K562 (cell line): ENCODE measurements around the gene ACHE. TPM values are rescaled to one million over a fixed set of nuclear protein-coding genes. Genes with fewer than 3 reads are reported as not detected.

Source experiments
- ARID3B ChIP-seq: fragments of 250-450 bp; sonication (Bioruptor Pico); IDR thresholded peaks from 2 replicates; pipeline ENCODE4 v1.4.0; 2020; ENCODE audit warnings: borderline replicate concordance
- ATF7 ChIP-seq: fragments of 450-650 bp; IDR thresholded peaks from 2 replicates; pipeline ENCODE4 v1.7.1; 2014; ENCODE audit warnings: mild to moderate bottlenecking, moderate library complexity
- ELF1 ChIP-seq: fragments of 200-800 bp; sonication (Bioruptor generic); IDR thresholded peaks from 2 replicates; pipeline ENCODE4 v1.6.1; 2016; ENCODE audit warnings: missing genetic modification characterization, missing compliant biosample characterization
- FOXJ2 ChIP-seq: fragments of 200-800 bp; sonication (Bioruptor generic); IDR thresholded peaks from 2 replicates; pipeline ENCODE4 v1.6.1; 2016; ENCODE audit warnings: missing genetic modification characterization, missing compliant biosample characterization
- FOXP4 ChIP-seq: sonication (generic); formaldehyde crosslinking; IDR thresholded peaks from 2 replicates; pipeline ENCODE4 v1.8.0; 2022; ENCODE audit warnings: mild to moderate bottlenecking, missing genetic modification reagents, borderline replicate concordance
- KLF10 ChIP-seq: fragments of 250-450 bp; sonication (Bioruptor Pico); IDR thresholded peaks from 2 replicates; pipeline ENCODE4 v1.6.1; 2021; ENCODE audit warnings: matching md5 sums
- MCM5 ChIP-seq: fragments of 450-650 bp; IDR thresholded peaks from 2 replicates; pipeline ENCODE4 v1.6.1; 2016; ENCODE audit warnings: low read depth
- MECOM ChIP-seq: fragments of 250-450 bp; sonication (Bioruptor Pico); IDR thresholded peaks from 2 replicates; pipeline ENCODE4 v1.8.0; 2022; ENCODE audit warnings: inconsistent platforms
- PHB ChIP-seq: fragments of 250-450 bp; sonication (Bioruptor Pico); IDR thresholded peaks from 2 replicates; pipeline ENCODE4 v1.5.0; 2021
- PML ChIP-seq: IDR thresholded peaks from 2 replicates; pipeline ENCODE4 v1.6.1; 2012; ENCODE audit warnings: low read length, inconsistent platforms
- POLR2B ChIP-seq: fragments of 450-650 bp; IDR thresholded peaks from 2 replicates; pipeline ENCODE4 v1.6.1; 2018; ENCODE audit warnings: low read depth; ENCODE audit not compliant: partially characterized antibody
- POU5F1 ChIP-seq: fragments of 150-350 bp; IDR thresholded peaks from 2 replicates; pipeline ENCODE4 v1.6.1; 2014; ENCODE audit warnings: borderline replicate concordance, low read length, low read depth, mild to moderate bottlenecking; ENCODE audit not compliant: partially characterized antibody
- PTBP1 ChIP-seq: fragments of 200-400 bp; formaldehyde crosslinking; IDR thresholded peaks from 2 replicates; pipeline ENCODE4 v1.6.1; 2017; ENCODE audit warnings: low read depth, low read length
- RCOR1 ChIP-seq, 2 experiments: IDR thresholded peaks; 2 replicates each; pipeline ENCODE4 v1.6.1; 2012; ENCODE audit warnings: low read depth in 2 of 2, low read length in 2 of 2, borderline replicate concordance in 1 of 2, improper control_type of control experiment in 1 of 2
- SMARCE1 ChIP-seq: fragments of 450-650 bp; IDR thresholded peaks from 2 replicates; pipeline ENCODE4 v1.7.1; 2016; ENCODE audit warnings: mild to moderate bottlenecking
- VEZF1 ChIP-seq: fragments of 200-800 bp; sonication (Bioruptor generic); IDR thresholded peaks from 2 replicates; pipeline ENCODE4 v1.6.1; 2017; ENCODE audit warnings: missing genetic modification characterization, missing compliant biosample characterization
- ZBED1 ChIP-seq: IDR thresholded peaks from 2 replicates; pipeline ENCODE4 v1.6.1; 2014
- ZBTB43 ChIP-seq: sonication (generic); formaldehyde crosslinking; IDR thresholded peaks from 2 replicates; pipeline ENCODE4 v1.8.0; 2023; ENCODE audit warnings: mild to moderate bottlenecking, missing genetic modification reagents
- ZNF639 ChIP-seq, 2 experiments: fragments of 200-800 bp in 1 of 2; sonication (Bioruptor generic) in 1 of 2; sonication (generic) in 1 of 2; formaldehyde crosslinking in 1 of 2; IDR thresholded peaks in 1 of 2; conservative IDR thresholded peaks in 1 of 2; 2 replicates each; pipeline versions ENCODE4 v1.5.0 to v1.6.1; 2016 to 2020; ENCODE audit warnings: missing compliant biosample characterization in 1 of 2, missing genetic modification characterization in 1 of 2, missing genetic modification reagents in 1 of 2
- polyA plus RNA-seq, 8 experiments: library from polyadenylated mRNA; depleted of rRNA in 4 of 8; stranded (reverse) in 5 of 8; unstranded in 3 of 8; fragments of >200 nt; fragmentation: Nextera tagmentation in 2 of 8; fragmentation: Illumina TruSeq in 1 of 8; extraction: Ambion mirVana in 2 of 8; extraction: Trizol in 1 of 8; gene quantifications; 2 replicates each; pipeline versions ENCODE4 v1.2.1 to v1.2.3, GENCODE V29; 2011 to 2014; ENCODE audit warnings: inconsistent platforms in 1 of 8, missing spikeins in 1 of 8
- total RNA-seq, 7 experiments: library from RNA; depleted of rRNA in 6 of 7; stranded (reverse); fragments of >200 nt in 6 of 7; fragmentation: Illumina TruSeq in 2 of 7; extraction: Trizol in 2 of 7; gene quantifications; 2 replicates each; pipeline versions ENCODE4 v1.2.1 to v1.2.3, GENCODE V29; 2011 to 2021; ENCODE audit warnings: low replicate concordance in 1 of 7

Gene ACHE
- total and polyA plus RNA-seq, 9 of the 15 experiments (the other 6 are each of a cell fraction or from before 2014, with no cell fraction given), result 0.04 to 8.8 (median 1.9) TPM

GRCh38 chr7:100887516-100888290, 8.0 kb downstream of the ACHE start (continued):
- TF ChIP-seq ARID3B (CRISPR knock-in tag) (no peak), SMARCE1 (peak; percentile 25; the same call in 1 of the 2 replicates), FOXJ2 (tag) (0 out of 2 replicates have a peak, but pooled peaks have one; percentile 25), VEZF1 (peak; percentile 31; the same call in 1 of the 2 replicates), KLF10 (CRISPR knock-in tag) (no peak), ZBED1 (0 out of 2 replicates have a peak, but pooled peaks have one; percentile 10), PHB (CRISPR knock-in tag) (no peak), PML (peak; percentile 28; the same call in 1 of the 2 replicates), MCM5 (no peak), FOXP4 (CRISPR knock-in tag) (no peak), PTBP1 (no peak), ZBTB43 (CRISPR knock-in tag) (no peak), RCOR1 (IDR thresholded peaks at IDR 0.05; ENCODE audit: borderline replicate concordance in 1 of 2, low read depth in 2 of 2, low read length in 2 of 2) (peak in 1 of 2 experiments; percentile 45; a peak in 3 of 4 replicates), POLR2B (no peak), ATF7 (0 out of 2 replicates have a peak, but pooled peaks have one; percentile 26), POU5F1 (no peak), ZNF639 (CRISPR knock-in tag; conservative IDR thresholded peaks at IDR 0.05 in 1 of 2, IDR thresholded peaks at IDR 0.05 in 1 of 2) (peak in 1 of 2 experiments; percentile 71; a peak in 1 of 4 replicates), ELF1 (tag) (peak; percentile 65), MECOM (no peak)
